NCI-H1105 treated with DMSO at 0.1 percent for 48 hours (cell line): Measurements from ENCODE around the gene RPA3.
"Not testable (repeated sequence)": the region's sequence is repeated elsewhere in the genome, so short reads cannot be mapped to it uniquely, and the experiment has no call there.

Experiments used
- DNase-seq: peaks from one replicate; lab custom pipeline; 2025; lab: John Stamatoyannopoulos, UW

The RPA3 gene

DNA sequence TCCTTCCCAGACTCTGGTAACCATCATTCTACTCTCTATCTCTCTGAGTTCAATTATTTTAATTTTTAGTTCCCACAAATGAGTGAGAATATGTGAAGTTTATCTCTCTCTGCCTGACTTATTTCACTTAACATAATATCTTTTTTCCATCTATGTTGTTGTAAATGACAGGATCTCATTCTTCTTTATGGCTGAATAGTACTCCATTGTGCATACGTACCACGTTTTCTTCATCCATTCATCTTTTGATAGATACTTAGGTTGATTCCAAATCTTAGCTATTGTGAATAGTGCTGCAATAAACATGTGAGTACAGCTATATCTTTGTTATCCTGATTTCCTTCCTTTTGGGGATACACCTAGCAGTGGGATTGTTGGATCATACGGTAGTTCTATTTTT, 23.9 kb downstream of the RPA3 start:
- no peak for DNase-seq

DNA sequence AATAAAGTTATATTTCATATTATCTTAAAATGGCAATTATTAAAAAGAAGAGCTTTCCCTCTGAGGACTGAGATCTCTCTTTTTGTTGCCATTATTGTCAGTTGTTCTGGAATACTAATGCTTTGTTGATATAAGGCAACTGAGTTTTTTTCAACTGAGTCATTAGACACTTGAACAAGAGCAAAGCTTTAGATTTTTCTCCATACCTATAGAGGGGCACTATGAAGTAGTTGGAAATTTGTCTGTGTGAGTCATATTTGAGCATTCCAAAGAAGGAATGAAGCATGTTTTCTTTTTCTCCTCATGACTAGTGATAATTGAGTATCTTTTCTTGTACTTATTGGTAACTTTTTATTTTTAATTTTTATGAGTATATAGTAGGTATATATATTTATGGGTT, 24.5 kb downstream of the RPA3 start:
- DNase-seq, result no peak

DNA sequence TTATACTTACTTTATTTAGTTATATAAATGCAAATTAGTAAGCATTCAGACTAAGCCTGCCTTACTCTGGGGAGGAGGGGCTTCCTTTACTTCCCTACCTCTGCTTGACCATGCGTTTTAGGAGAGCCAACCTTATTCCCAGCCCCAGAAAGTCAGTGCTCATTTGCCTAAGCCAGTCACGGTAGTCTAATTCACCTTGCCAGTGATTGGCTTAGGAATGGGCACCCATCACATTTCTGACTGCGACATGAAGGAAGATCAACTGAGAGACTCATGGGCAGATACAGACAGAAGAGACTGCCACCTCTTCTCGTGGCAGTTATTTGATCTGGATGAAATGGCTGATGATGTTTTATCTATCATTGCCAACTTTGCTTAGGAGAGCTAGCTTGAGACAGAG, 29.5 kb downstream of the RPA3 start:
- no peak for DNase-seq

DNA sequence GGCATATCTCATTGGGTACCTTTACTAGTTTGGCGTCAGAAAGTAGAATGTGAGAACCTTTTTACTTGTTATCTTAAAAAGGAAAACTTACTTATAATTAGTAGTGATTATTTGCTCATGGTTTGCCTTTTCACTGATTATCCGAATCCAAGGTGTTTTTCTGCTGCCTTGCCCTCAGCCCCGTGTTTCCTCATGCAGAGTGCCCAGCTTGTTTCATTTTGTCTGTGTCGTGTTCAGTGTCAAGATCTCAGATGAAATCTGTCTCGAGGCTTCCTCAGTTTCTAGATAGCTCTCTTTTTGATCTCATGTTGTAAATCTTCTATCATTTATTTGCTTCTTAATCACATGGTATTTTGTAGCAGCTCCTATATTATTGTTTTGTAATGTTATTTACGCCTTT, 30.1 kb downstream of the RPA3 start:
- no peak for DNase-seq

DNA sequence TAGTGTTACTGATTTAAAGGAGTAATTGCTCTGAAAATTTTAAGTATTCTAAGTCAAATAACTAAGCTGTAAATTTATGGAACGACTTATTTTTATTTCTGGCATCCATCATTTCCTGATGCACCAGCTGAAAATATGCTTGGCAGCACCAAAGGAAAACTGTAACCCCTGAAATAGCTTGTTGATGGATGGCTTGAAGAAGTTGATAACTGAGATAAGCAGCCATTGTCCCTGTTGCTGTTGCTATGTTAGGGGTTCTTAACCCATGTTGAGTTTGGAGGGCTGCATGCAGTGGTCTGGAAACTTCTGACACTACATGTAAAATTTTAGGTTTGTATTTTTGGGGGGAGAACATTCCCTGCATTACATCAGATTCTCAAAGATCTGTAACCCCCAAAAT, 30.6 kb downstream of the RPA3 start:
- DNase-seq, result no peak

DNA sequence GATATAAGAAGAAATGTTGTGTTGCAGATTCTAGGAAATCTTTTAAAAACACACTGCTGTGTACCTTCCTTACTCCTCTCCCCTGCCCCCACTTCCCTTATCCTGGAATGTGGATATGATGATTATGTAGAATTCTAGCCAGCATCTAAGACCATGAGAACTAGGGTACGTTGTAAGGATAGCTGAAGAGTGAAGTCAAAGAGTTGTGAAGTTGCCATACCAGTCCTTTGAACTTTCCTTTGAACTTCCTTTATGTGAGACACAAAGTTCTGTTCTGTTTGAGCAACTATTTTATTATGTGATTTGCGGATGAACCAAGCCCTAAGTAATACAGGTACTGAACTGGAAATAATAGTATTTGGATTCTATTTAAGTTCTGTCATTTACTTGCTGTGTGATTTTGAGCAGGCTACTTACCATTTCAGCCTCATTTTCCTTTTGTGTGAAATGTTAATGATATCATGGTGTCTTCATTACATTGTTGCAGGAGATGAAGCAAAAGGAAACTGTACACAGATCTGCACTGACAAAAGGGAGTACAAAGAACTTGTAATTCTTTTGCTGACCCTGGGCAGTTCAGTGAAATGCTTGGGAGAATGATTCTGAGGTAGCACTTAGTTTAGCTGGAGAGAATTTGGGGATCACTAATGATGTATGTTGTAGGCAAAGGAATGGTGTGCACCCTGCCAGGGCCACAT, 31.4 kb downstream of the RPA3 start:
- DNase-seq, result no peak

DNA sequence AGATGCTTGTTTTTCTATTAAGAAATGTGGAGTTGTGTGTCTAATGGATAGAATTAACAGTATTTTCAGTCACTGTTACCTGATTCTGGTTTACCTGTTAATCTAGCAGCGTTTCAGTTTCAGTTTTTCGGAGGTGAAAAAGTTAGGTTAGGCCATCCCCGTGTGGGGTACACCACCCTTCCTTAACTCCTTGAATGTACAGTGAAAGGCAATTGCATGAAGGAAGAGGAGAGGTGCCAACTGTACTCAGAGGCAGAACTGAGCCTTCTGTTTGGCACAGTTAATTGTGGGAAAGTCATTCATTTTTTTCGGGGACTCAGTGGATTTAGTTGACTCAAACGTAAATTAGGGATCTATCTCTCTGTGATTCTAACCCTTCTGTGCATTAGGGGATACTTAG, 35.5 kb downstream of the RPA3 start:
- DNase-seq, result no peak

DNA sequence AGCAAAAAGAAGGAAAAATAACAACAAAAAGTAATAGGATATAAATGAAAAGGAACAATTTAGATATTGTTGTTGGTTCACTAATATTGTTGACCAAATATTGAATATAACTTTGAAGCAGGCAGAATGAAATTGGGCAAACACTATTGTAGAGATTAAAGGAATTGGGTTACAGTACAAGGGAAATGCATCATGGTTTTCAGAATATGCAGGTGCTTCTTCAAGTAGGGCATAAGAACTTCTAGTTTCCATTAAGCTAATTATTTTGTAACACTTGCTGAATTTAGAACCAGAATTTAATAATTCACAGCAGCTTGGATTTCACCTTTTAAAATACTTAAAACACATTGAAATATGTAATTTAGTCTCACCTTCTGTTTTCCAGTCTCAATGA, 36.5 kb downstream of the RPA3 start:
- DNase-seq, result peak; percentile 62

DNA sequence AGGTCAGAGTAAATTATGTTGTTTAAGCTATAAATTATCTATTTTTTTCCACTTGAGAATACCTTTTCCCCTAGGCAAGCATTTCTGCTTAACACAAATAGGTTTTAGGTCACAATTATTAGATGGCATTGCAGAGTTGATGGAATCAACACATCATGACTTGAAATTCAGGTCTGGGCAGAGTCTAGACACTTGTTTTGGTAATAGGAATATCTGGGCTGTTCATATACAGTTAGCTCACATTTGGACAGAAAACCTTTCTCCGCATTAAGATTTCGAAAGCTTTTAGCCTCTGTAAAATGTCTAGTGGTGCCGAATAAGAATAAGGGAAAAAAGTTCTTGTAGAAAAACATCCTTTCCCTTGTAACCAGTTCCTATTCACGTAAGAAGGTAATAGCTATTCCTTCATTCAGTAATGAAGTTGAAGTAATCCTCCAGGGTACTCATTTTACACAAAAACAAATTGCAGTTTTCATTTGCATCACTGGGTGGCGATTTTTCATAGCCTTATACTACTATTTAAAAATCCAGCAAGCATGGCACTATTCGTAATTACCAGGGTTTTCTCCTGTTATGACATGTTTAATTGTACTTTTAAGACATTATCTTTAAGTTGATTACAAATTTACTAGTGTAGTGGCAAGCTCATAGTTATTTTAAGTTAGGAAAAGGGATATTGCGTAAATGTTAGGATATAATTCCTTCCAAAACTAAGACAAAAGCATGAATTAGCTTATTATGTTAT, 37.0 kb downstream of the RPA3 start:
- DNase-seq, result peak; percentile 94

DNA sequence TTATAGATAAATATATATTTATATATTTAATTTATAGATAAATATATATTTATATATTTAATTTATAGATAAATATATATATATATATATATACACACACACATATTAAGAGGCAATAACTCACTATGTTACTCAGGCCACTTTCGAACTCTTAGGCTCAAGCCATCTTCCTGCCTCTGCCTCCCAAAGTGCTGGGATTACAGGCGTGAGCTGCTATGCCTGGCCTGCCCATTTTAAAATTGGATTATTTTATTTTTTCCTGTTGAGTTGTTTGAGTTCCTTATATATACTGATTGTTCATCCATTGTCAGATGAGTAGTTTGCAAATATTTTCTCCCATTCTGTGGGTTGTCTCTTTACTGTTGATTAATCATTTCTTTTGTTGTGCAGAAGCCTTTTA, 38.8 kb downstream of the RPA3 start:
- peak; percentile 18 for DNase-seq

DNA sequence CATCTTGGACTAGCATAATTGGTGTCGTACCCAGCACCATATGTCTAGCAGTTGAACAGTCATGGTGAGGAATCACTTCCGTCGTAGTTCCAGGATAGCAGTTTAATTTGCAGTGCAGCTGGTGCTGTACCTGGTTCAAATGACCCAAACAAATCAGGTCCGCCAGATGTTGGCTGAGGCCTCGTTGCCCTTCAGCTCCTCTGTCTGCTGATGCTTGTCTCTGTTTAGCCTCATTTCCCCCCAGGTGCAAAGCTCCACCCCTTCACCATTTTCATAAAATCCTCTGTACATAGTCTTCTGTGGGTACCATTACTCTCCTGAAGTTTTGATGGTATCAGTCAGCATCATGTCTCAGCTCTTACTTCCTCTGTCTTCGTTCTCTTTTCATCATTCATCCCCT, 42.7 kb downstream of the RPA3 start:
- DNase-seq, result no peak

DNA sequence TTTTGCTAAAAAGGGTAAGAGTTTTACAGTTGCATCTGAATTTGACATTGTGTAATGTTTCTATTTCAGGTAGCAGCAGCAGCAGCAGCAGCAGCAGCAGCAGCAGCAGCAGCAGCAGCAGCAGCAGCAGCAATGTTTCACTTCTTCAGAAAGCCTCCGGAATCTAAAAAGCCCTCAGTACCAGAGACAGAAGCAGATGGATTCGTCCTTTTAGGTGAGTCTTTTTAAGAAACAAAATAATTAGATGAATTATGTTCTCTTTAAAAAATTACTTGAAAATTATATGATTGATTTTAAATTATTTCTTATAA, 45.2 kb downstream of the RPA3 start:
- no peak for DNase-seq

DNA sequence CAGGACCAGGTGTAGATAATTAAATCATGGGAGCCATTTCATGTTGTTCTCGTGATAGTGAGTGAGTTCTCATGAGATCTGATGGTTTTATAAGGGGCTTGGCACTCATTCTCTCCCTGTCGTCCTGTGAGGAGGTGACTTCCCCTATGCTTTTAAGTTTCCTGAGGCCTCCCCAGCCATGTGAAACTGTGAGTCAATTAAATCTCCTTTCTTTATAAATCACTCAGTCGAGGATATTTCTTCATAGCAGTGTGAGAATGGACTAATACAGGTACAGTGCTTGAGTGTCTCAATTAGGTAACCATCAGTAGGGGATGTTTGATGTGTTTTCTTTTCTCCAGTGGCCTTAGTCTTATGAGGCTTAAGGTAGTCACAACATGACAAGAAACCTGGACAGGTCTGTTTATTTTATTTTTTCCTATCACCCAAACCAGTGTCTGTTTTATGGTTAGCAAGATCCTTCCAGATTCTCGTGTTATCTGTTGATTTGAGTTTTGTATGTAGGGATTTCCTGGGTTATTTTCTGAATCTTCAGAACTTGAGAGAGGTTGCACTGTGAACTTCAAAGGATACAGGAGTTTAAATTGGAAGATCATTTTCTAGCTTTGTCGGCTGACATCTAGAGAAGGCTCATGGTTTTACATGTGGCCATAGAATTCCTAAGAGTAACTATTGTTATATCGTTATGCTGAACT, 45.7 kb downstream of the RPA3 start:
- DNase-seq, result no peak

DNA sequence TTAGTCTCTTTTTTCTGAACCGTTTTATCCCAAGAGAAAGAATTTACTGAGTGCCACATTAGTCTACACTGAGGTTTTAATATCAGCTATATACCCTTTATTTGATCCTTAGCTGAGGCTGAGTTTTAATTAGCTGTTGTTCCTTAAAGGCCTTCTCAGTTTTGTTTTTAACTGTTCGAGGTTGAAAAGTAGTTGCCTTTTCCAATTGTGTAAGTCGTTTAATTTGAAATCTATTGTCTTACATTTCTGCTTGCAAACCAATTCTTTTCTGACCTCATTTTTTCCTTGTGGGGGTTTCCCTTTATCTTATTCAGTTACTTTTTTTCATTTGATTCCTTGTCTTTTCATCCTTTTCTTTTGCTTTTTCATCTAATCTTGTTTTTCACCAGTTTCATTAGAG, 47.0 kb downstream of the RPA3 start:
- no peak for DNase-seq

DNA sequence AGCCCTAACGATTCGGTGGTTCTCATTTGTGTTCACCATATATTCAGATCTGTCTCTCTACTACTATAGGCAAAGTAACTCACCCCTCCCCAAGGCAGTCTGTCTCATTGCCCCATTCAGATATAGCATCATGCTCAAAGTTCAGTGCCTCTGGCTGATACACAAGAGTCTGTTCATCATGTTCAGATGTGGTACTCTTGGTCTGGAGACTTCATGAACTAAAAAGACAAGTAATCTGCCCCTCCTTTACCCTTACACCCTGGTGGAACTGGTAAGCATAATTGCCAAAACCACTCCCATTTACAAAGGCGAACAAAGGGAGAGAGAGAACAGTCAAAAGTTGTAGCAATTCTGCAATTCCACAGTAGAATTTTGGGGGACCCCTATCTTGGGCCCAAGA, 47.9 kb downstream of the RPA3 start:
- DNase-seq, result no peak

DNA sequence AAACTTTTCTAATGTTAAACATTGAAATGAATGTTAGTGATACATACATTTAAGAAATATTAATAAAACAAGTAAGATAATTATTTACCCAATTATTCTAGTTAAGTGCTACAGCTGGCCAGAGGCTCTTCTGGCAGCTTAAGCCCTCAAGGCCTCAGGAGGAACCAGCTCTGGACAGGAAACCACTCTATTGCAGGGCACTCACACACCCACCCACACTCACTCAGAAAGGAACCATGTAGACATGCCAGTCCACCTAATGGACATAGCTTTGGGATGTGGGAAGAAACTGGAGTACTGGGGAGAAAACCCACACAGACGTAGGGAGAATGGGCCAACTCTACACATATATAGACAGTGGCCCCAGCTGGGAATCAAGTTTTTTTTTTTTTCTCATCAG, 49.7 kb downstream of the RPA3 start:
- DNase-seq, result no peak

DNA sequence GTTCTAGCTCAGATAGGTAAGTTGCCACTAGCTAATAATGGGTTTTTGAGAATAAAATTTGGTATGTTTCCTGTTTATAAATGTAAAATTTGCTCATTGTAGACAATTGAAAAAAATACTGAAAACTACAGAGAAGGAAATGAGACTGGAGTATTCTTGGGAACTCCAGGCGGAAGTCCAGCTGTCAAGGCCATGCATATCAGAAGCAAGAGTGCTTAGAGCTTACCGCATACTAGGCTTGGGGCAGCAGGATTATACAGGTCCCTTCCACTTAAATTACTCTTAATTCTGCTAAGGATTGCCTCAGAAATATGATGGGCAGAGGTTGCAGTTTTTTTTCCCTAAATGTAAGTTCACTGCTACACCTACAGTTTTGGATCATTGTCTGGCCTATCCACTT, 51.2 kb downstream of the RPA3 start:
- no peak for DNase-seq

DNA sequence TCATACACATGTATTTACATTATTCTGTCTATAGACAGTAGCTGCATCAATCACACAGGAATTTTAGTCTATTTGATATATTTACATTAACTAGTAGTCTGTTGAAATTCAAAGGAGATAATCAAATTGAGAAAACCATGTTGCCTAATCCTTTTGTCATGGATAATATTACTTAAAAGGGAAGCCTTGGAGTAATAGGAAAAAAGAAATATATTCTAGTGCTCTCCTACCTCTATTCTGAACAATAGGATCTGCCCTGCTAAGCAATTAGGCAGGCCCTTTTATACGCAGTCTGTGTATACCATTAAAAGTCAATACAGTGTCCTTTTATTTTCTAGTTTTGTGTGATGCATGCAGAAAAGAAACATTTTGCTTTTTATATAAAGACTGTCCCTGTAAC, 53.4 kb downstream of the RPA3 start:
- no peak for DNase-seq

DNA sequence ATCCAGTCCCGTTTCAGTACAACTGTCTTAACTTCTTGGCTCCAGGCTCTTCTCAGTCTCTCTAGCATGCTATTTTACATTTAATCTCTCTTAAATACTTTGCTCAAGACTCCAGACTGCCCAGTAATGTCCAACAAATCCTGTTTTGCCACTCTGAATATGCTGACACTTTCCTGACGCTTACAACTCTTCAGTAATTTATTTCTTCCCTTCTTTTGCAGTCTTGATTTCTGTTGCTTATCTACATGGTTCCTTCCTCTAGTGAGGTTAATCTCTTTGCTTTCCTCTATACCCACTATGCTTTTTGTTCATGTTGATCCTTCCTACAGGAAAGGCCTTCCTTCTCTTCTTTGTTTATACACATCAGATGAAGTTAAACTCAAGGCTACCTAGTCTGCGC, 54.1 kb downstream of the RPA3 start:
- no peak for DNase-seq

DNA sequence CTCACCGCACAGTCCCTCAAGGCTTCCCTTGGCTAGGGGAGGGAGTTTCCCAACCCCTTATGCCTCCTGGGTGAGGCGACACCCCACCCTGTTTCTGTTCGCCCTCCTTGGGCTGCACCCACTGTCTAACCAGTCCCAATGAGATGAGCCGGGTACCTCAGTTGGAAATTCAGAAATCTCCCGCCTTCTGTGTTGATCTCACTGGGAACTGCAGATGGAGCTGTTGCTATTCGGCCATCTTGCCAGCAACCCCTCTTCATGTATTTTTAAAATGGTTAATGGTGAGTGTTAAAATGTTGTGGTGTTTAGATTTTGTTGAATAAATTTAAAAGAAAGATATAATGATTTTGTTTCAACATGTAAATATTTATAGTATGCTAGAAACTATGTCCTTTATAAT, 55.9 kb downstream of the RPA3 start:
- peak; percentile 43 for DNase-seq

DNA sequence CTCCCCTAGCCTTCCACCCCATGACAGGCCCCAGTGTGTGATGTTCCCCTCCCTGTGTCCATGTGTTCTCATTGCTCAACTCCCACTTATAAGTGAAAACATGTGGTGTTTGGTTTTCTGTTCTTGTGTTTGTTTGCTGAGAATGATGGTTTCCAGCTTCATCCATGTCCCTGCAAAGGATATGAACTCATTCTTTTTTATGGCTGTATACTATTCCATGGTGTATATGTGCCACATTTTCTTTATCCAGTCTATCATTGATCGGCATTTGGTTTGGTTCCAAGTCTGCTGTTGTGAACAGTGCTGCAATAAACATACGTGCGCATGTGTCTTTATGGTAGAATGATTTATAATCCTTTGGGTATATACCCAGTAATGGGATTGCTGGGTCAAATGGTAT, 61.9 kb downstream of the RPA3 start:
- not testable (repeated sequence) for DNase-seq

DNA sequence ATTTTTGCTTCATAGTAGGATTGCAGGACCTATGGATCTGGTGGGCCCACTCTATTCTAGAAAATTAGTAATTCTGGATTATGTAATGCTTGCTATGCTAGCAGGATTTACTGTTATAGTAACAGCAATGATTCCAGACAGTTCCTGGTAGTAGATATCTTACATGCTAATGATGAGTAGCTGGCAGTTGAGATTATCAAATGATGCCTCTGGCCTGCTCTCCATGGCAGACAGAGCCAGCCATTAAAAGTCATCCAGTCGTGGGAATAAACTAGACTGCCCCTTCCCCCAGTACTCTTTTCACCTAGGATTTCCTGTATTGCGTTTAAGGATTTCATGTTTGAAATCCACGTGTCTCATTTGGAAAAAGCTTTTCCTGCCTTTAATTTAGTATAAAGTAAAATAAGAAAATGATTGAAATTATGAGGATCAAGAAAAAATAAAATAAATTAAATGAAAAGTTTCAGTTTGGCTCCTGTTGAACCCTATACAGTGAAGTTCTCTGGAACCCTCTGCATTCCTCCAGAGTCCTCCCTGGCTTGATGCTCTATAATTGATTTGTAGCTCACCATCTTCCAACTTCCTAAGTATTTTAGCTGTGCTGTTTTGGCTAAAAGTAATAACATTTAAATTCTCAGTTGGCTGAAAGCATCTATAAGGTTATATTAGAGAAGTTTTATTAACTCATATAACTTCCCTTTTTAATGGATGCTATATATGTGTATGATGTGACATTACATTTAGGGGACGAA, 63.3 kb downstream of the RPA3 start:
- DNase-seq, result no peak
